ENCODE data around the gene SLC38A10.

DNA sequence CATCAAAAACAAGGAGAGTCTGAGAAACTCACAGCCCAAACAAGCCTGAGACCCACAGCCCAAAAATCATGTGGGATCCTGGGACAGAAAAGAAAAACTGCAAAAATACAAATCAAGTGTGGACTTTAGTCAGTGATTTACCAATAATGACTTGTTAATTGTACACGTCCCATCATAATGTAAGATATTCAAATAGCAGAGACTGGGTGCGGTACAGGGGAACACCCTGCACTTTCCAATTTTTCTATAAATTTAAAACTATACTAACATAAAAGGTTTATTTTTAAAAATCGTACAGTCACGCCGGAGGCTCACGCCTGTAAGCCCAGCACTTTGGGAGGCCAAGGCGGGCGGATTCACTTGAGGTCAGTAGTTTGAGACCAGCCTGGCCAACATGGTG lies 81.1 kb downstream of the SLC38A10 start:
- TF ChIP-seq POLR2AphosphoS5 (IDR thresholded peaks at IDR 0.05), result no peak
- TF ChIP-seq POLR2A (IDR thresholded peaks at IDR 0.05), result no peak
